Coronary artery (tissue), 2 donors: ENCODE data around the gene TBC1D21.
"Not testable (repeated sequence)": the region's sequence is repeated elsewhere in the genome, so short reads cannot be mapped to it uniquely, and the experiment has no call there.

Experiments
- DNase-seq: peaks from one replicate; pipeline ENCODE4 v3.0.0-alpha.2; 2017; ENCODE audit warnings: low spot score
- H3K27ac ChIP-seq, 2 donors: fragments of 200-600 bp; sonication (generic); one replicate each; pipeline ENCODE4 v1.5.1; 2016 to 2019
- H3K4me3 ChIP-seq: fragments of 200-600 bp; sonication (generic); 2 replicates; pipeline ENCODE4 v1.5.1; 2016; ENCODE audit warnings: mild to moderate bottlenecking, moderate library complexity
- CTCF ChIP-seq: fragments of 200-600 bp; sonication (generic); IDR thresholded peaks from one replicate; pipeline ENCODE4 v1.5.1; 2019; ENCODE audit warnings: antibody characterized with exemption

Gene TBC1D21

GRCh38 chr15:73936588-73937290 lies 63.4 kb downstream of the TBC1D21 start:
- H3K27ac ChIP-seq, result peak overlapping the region in 1 of 2 donors; percentile 74
- H3K4me3 ChIP-seq, result no peak overlapping the region
- no peak for TF ChIP-seq CTCF
- no peak for DNase-seq

GRCh38 chr15:73937296-73937695 lies 63.9 kb downstream of the TBC1D21 start:
- TF ChIP-seq CTCF, result no peak
- DNase-seq, result no peak
- no peak overlapping the region for H3K4me3 ChIP-seq
- H3K27ac ChIP-seq, result peak overlapping the region in 1 of 2 donors; percentile 74

DNA sequence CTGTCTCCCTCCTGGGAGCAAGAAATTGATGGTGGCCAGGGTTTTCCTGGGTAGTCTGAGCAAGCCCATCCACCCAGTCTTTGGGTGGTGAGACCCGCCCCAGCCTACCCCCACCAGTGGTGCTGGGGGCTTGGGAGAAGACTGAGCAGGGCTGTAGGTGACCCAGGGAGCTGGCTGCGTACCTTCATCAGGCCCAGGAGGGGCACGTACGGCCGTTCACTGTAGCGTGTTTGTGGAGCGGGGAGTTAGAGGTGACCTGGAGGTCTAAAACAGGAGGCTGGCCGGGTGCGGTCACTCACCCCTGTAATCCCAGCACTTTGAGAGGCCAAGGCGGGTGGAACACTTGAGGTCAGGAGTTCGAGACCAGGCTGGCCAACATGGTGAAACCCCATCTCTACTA lies 64.4 kb downstream of the TBC1D21 start:
- H3K4me3 ChIP-seq, result no peak overlapping the region
- no peak for DNase-seq
- no peak for TF ChIP-seq CTCF
- no peak overlapping the region for H3K27ac ChIP-seq

DNA sequence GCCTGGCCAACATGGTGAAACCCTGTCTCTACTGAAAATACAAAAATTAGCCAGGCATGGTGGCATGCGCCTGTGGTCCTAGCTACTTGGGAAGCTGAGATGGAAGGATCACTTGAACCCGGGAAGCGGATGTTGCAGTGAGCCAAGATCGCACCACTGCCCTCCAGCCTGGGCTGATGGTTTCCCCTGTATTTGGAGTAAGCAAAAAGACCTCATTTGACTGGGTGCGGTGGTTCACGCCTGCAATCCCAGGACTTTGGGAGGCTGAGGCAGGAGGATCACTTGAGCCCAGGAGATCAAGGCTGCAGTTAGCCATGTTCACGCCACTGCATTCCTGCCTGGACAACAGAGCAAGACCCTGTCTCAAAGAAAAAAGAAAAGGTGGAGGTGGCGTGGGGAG lies 65.2 kb downstream of the TBC1D21 start:
- peak; percentile 53 for DNase-seq

More for the DNA sequence above, 65.2 kb downstream of the TBC1D21 start:
- peak overlapping the region in 1 of 2 donors; percentile 94 for H3K27ac ChIP-seq
- not testable (repeated sequence) for H3K4me3 ChIP-seq
